Suprapubic skin (tissue), 4 donors: Measurements from ENCODE around the gene CPOX. TPM values are rescaled to one million over a fixed set of nuclear protein-coding genes. Genes with fewer than 3 reads are reported as not detected.

Experiments used
- DNase-seq, 2 donors: peaks; one replicate each; pipeline ENCODE4 v3.0.0-alpha.2; 2019; ENCODE audit warnings: low spot score in 2 of 2
- H3K27ac ChIP-seq: fragments of 200-600 bp; sonication (generic); one replicate; pipeline ENCODE4 v1.5.1; 2019
- H3K27me3 ChIP-seq: fragments of 200-600 bp; sonication (generic); one replicate; pipeline ENCODE4 v1.5.1; 2019
- H3K36me3 ChIP-seq: fragments of 200-600 bp; sonication (generic); one replicate; pipeline ENCODE4 v1.5.1; 2019
- H3K4me1 ChIP-seq: fragments of 200-600 bp; sonication (generic); one replicate; pipeline ENCODE4 v1.5.1; 2019
- H3K4me3 ChIP-seq: fragments of 200-600 bp; sonication (generic); one replicate; pipeline ENCODE4 v1.5.1; 2019; ENCODE audit warnings: mild to moderate bottlenecking
- H3K9me3 ChIP-seq: fragments of 200-600 bp; sonication (generic); one replicate; pipeline ENCODE4 v1.5.1; 2019
- EP300 ChIP-seq: sonication (generic); formaldehyde crosslinking; IDR thresholded peaks from one replicate; pipeline ENCODE4 v1.6.1; 2017; ENCODE audit warnings: antibody characterized with exemption
- POLR2A ChIP-seq, 2 donors: fragments of 450-650 bp; IDR thresholded peaks; one replicate each; pipeline ENCODE4 v1.6.1; 2017; ENCODE audit warnings: antibody characterized with exemption in 2 of 2, mild to moderate bottlenecking in 2 of 2, moderate library complexity in 2 of 2
- POLR2AphosphoS5 ChIP-seq, 3 donors: sonication (generic); formaldehyde crosslinking; IDR thresholded peaks; one replicate each; pipeline ENCODE4 v1.6.1; 2017; ENCODE audit warnings: antibody characterized with exemption in 3 of 3
- WGBS: methylation state at CpG from one replicate; pipeline ENCODE4 v1.1.5; 2018; 5-methylcytosine and 5-hydroxymethylcytosine counted together
- total RNA-seq, 4 donors: library from RNA; depleted of rRNA; stranded (reverse); fragments of >200 nt; gene quantifications; one replicate each; pipeline ENCODE4 v1.1.0, GENCODE V29; 2016
- TF ChIP-seq, protein P1 (sequence below), 2 donors: fragments of 200-600 bp in 1 of 2; fragments of 450-650 bp in 1 of 2; sonication (generic) in 1 of 2; IDR thresholded peaks; one replicate each; pipeline ENCODE4 v1.5.1; 2016 to 2019; ENCODE audit warnings: antibody characterized with exemption in 2 of 2, mild to moderate bottlenecking in 1 of 2, moderate library complexity in 1 of 2

The CPOX gene
- total RNA-seq, 4 donors from 2014 or later = 13.2 to 41.3 (median 21.7) TPM

GRCh38 chr3:98551236-98551635 is 42.2 kb downstream of the CPOX start:
- WGBS = 86% methylated on average over 2 of the region's 2 CpGs
- Histone ChIP-seq H3K4me3 (no peak overlapping the region), H3K9me3 (no peaks in the 10 kb centered on the region), H3K4me1 (no peaks in the 10 kb centered on the region), H3K27me3 (peaks cover 5% of the 10 kb centered on the region), H3K36me3 (no peaks in the 10 kb centered on the region), H3K27ac (no peak overlapping the region)
- TF ChIP-seq, protein P1, sequence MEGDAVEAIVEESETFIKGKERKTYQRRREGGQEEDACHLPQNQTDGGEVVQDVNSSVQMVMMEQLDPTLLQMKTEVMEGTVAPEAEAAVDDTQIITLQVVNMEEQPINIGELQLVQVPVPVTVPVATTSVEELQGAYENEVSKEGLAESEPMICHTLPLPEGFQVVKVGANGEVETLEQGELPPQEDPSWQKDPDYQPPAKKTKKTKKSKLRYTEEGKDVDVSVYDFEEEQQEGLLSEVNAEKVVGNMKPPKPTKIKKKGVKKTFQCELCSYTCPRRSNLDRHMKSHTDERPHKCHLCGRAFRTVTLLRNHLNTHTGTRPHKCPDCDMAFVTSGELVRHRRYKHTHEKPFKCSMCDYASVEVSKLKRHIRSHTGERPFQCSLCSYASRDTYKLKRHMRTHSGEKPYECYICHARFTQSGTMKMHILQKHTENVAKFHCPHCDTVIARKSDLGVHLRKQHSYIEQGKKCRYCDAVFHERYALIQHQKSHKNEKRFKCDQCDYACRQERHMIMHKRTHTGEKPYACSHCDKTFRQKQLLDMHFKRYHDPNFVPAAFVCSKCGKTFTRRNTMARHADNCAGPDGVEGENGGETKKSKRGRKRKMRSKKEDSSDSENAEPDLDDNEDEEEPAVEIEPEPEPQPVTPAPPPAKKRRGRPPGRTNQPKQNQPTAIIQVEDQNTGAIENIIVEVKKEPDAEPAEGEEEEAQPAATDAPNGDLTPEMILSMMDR (IDR thresholded peaks at IDR 0.05) = no peak
- TF ChIP-seq POLR2A (IDR thresholded peaks at IDR 0.05) = no peak
- no peak for TF ChIP-seq POLR2AphosphoS5 (IDR thresholded peaks at IDR 0.05)
- TF ChIP-seq EP300 = no peak
- DNase-seq = no peak

- DNase-seq = no peak
- TF ChIP-seq POLR2AphosphoS5 (IDR thresholded peaks at IDR 0.05) = no peak
- no peak for TF ChIP-seq EP300
- TF ChIP-seq POLR2A (IDR thresholded peaks at IDR 0.05) = no peak
- TF ChIP-seq, protein P1 (IDR thresholded peaks at IDR 0.05) = no peak
- H3K4me1 ChIP-seq = no peaks in the 10 kb centered on the region
- no peaks in the 10 kb centered on the region for H3K9me3 ChIP-seq
- no peak overlapping the region for H3K27ac ChIP-seq
- H3K27me3 ChIP-seq = peaks cover 5% of the 10 kb centered on the region
- WGBS = 98% methylated on average over 3 of the region's 3 CpGs
- no peak overlapping the region for H3K4me3 ChIP-seq
- H3K36me3 ChIP-seq = no peaks in the 10 kb centered on the region
Measured at GRCh38 chr3:98550833-98551232, 42.6 kb downstream of the CPOX start.

DNA sequence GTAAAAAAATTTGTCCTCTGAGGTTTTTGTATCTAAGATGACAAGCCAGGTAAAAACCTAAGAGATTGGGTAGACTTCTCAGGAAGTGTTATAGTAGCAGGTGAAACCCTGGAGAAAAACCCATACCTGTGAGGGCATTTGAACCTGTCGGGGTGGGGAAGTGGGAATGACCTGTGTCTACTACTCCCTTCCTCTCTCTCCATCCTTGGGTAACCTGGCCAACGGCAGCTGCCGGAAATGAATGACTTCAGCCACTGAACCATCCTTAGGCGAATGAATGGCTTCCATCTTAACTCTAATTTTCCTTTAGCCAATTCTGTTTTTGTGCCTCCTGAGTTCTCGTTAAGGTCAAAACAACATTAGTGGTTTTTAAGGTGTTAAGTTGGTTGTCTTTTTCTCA is 44.9 kb downstream of the CPOX start:
- H3K27ac ChIP-seq = no peak overlapping the region
- H3K9me3 ChIP-seq = no peaks in the 10 kb centered on the region
- H3K4me3 ChIP-seq = no peak overlapping the region
- no peaks in the 10 kb centered on the region for H3K36me3 ChIP-seq
- DNase-seq = no peak
- peaks cover 5% of the 10 kb centered on the region for H3K27me3 ChIP-seq
- WGBS = 70% methylated on average over 5 of the region's 5 CpGs
- TF ChIP-seq POLR2AphosphoS5 (IDR thresholded peaks at IDR 0.05) = no peak
- TF ChIP-seq, protein P1 (IDR thresholded peaks at IDR 0.05) = no peak
- TF ChIP-seq EP300 = no peak
- TF ChIP-seq POLR2A (IDR thresholded peaks at IDR 0.05) = no peak
- no peaks in the 10 kb centered on the region for H3K4me1 ChIP-seq

DNA sequence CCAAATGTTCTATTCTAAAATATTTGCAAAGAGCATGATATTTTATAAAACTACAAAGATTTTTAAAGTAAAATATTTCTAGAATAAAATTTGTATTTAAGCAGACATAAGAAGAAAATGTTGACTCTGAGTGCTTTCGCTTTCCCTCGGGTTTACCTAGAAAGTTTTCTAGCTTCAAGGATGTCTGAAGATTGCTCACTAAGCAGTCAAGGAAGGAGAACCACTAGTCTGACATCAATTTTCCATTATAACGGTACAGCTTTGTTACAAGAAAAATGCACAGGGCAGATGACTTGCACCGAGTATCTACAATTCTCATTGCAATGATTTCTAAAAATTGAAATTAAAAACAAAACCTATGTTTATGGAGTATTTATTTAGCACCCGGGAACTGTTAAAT is 47.5 kb downstream of the CPOX start:
- H3K4me1 ChIP-seq = no peaks in the 10 kb centered on the region
- TF ChIP-seq POLR2A (IDR thresholded peaks at IDR 0.05) (no peak), EP300 (no peak), POLR2AphosphoS5 (IDR thresholded peaks at IDR 0.05) (no peak)
- TF ChIP-seq, protein P1 (IDR thresholded peaks at IDR 0.05) = no peak
- DNase-seq = no peak
- H3K9me3 ChIP-seq = no peaks in the 10 kb centered on the region
- H3K4me3 ChIP-seq = no peak overlapping the region
- no peaks in the 10 kb centered on the region for H3K36me3 ChIP-seq
- H3K27me3 ChIP-seq = peaks cover 5% of the 10 kb centered on the region
- no peak overlapping the region for H3K27ac ChIP-seq
- 75% methylated on average over 5 of the region's 5 CpGs for WGBS

DNA sequence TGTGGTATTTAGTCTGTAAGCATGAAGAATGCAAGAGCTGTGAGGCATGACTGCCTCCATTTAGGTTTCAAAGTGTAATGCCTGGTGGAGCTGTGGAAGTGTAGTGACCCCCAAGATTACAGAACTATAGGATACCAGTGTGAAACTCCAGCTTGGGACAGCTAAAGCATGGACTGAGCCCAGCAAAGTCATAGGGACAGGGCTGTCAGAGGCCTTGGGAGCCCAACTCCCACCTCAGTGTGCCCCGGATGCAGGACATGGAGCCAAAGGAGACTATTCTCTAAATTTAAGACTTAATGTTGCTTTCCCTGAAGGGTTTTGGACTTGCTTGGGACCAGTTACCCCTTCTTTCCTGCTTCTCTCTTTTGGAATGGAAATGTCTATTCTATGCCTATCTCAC is 50.8 kb downstream of the CPOX start:
- Histone ChIP-seq H3K27me3 (no peaks in the 10 kb centered on the region), H3K4me3 (no peak overlapping the region), H3K9me3 (no peaks in the 10 kb centered on the region), H3K27ac (no peak overlapping the region), H3K4me1 (no peaks in the 10 kb centered on the region), H3K36me3 (no peaks in the 10 kb centered on the region)
- no peak for TF ChIP-seq POLR2AphosphoS5 (IDR thresholded peaks at IDR 0.05)
- TF ChIP-seq, protein P1 (IDR thresholded peaks at IDR 0.05) = no peak
- 100% methylated on average over 1 of the region's 1 CpG for WGBS
- DNase-seq = no peak
